Measurements from ENCODE around the gene UBQLN4.
A peak's percentile ranks its signal among the peaks of the same experiment; 100 is the strongest.

The UBQLN4 gene

DNA sequence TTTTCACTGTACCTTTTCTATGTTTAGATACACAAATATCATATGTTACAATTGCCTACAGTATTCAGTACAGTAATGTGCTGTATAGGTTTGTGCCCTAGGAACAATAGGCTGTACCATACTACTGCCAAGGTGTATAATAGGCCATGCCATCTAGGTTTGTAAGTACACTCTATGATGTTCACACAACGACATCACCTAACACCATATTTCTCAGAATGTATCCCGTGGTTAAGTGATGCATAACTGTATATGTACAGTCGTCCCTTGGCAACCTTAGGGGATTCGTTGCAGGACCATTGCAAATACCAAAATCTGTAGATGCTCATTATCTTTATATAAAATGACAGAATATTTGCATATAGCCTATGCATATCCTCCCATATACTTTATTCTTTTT, 27.0 kb downstream of the UBQLN4 start:
- no peak overlapping the region for H3K4me3 ChIP-seq (replicated peaks; ENCODE audit: low read depth, low read length)
- DNase-seq (ENCODE audit: low read depth): no peak

DNA sequence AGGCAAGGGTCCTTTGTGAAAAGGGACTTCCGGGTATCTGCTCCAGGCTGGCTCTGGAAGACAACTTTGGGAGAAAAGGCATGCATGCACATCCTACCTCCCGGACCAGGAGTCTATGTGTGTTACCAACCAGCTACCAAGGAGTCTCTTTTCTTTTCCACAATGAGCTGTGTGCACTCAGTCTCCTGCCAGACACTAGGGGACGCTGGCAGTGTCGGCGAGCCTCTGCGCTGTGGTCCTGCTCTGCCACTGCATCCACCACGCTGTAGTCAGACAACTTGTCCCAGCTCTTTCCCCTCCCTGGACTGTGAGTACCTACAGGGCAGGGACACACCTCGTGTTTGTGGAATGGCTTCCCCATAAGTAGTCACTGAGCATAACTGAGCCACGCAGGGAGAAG, 27.7 kb downstream of the UBQLN4 start:
- H3K4me3 ChIP-seq (replicated peaks; ENCODE audit: low read depth, low read length): no peak overlapping the region
- TF ChIP-seq, protein P1, sequence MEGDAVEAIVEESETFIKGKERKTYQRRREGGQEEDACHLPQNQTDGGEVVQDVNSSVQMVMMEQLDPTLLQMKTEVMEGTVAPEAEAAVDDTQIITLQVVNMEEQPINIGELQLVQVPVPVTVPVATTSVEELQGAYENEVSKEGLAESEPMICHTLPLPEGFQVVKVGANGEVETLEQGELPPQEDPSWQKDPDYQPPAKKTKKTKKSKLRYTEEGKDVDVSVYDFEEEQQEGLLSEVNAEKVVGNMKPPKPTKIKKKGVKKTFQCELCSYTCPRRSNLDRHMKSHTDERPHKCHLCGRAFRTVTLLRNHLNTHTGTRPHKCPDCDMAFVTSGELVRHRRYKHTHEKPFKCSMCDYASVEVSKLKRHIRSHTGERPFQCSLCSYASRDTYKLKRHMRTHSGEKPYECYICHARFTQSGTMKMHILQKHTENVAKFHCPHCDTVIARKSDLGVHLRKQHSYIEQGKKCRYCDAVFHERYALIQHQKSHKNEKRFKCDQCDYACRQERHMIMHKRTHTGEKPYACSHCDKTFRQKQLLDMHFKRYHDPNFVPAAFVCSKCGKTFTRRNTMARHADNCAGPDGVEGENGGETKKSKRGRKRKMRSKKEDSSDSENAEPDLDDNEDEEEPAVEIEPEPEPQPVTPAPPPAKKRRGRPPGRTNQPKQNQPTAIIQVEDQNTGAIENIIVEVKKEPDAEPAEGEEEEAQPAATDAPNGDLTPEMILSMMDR (IDR thresholded peaks at IDR 0.05; ENCODE audit: low read length, missing control alignments): peak; percentile 84
- peak; percentile 57 for DNase-seq (ENCODE audit: low read depth)

More for the DNA sequence above, 27.0 kb downstream of the UBQLN4 start:
- TF ChIP-seq, protein P1 (IDR thresholded peaks at IDR 0.05; ENCODE audit: low read length, missing control alignments): no peak

DNA sequence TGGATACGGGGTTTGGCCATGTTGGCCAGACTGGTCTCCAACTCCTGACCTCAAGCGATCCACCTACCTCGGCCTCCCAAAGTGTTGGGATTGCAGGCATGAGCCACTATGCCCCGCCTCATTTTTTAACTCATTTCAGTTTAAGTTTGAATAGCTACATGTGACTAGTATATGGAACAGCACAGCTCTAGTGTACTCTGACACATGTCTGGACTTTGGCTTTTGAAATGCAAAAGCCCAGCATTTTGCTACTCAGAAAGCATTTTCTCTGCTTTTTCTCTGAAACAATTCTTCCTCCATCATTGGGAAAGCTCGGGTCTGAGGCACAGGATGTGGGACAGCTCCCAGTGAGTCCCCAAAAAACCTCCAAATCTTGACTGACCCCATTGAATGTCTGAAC, 28.8 kb downstream of the UBQLN4 start:
- no peak overlapping the region for H3K4me3 ChIP-seq (replicated peaks; ENCODE audit: low read depth, low read length)
- DNase-seq (ENCODE audit: low read depth): no peak
- TF ChIP-seq, protein P1 (IDR thresholded peaks at IDR 0.05; ENCODE audit: low read length, missing control alignments): no peak

DNA sequence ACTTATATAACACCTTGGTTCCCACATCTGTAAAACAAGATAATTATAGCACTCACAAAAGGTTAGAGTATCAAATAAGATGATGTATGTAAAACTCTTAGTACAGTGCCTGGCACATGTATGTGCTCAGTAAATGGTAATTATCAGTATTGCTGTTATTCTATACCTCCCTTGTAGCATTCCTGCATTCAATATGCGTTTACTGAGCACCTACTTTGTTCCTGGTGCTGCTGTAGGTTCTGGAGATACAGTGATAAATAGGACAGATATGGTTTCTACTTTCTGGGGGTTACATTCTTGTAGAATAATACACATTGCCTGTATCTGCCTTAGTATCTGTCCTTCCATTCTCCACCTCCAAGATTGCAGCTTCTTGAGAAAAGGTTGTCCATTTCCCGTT, 31.6 kb downstream of the UBQLN4 start:
- DNase-seq (ENCODE audit: low read depth): no peak
- TF ChIP-seq, protein P1 (IDR thresholded peaks at IDR 0.05; ENCODE audit: low read length, missing control alignments): no peak
- H3K4me3 ChIP-seq (replicated peaks; ENCODE audit: low read depth, low read length): no peak overlapping the region

DNA sequence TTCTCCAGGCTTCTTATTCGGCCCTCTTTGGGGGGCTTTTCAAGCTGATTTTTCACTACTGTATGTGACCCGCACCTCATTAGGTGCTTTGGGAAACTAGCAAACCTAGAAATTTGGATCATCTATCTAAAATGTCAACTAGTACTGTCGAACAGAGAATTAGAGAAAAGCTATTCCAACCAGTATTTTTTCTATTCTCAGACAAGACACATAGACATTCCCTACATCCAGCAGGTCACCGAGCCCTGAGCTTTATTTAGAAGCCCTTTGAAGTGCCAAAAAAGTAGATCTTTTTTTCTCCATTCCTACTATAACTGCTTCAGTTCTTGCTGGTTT, 32.5 kb downstream of the UBQLN4 start:
- peak overlapping the region; percentile 70 for H3K4me3 ChIP-seq (replicated peaks; ENCODE audit: low read depth, low read length)
- TF ChIP-seq, protein P1 (IDR thresholded peaks at IDR 0.05; ENCODE audit: low read length, missing control alignments): no peak
- no peak for DNase-seq (ENCODE audit: low read depth)

DNA sequence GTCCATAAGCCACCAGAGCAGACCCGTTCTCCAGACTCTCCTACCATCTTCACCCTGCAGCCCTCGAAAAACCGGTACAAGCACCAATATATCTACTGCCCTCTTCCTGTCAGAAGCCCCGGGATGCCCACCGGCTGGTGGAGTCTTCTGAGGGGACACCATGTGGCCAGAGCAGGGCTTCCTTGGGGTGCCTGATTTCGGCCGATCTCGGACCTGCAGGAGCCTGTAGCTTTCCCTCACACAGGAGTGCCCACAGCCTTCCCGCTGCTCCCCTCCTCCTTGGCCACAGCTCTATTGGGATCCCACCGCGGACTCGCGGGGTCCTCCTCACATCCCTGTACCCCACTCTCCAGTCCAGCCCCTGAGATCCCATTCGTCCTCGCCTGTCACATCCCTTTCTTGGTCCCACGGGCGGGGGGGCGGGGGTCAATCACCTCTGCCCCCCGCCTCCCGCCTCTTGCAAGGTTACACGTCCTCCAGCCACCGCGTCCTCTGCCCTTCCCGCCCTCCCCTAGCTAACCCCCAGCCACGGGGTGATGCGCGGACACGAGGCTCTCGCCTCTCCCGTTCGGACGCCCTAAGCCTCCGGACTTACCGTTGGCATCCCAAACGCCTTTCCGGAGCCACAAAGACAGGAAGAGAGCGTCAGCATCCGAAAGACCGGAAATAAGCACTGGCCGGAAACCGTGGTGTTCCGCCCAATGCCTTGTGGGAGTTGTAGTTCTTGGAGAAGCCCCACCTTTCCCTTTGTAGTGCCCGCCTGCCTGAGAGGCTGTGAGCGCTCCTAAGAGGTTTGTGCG, 33.1 kb downstream of the UBQLN4 start, which contains the start of gene SSR2:
Gene SSR2 (minus strand): TSS at position 659 of the 800 bp plus-strand sequence. CDS start 784 bp downstream, outside the sequence.
- TF ChIP-seq, protein P1 (IDR thresholded peaks at IDR 0.05; ENCODE audit: low read length, missing control alignments): no peak
- DNase-seq (ENCODE audit: low read depth): peak; percentile 94
- H3K4me3 ChIP-seq (replicated peaks; ENCODE audit: low read depth, low read length): peak within 1 kb of the TSS; percentile 70

DNA sequence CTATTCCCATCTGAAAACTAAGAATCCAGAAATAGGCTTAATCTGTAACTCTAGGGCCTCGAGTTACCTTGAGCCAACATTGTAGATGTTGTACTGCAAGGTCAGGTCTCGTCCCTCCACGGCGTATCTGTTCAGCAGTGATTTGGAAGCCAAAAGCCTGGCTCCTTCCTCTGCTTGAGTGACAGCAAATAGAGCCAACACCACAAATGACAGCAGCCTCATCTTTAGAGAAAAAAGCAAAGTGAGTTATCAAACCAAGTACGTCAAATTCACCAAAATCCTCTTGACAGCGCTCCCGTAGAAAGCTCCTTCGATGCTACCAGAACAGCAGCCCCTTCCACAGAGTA, 33.7 kb downstream of the UBQLN4 start:
- TF ChIP-seq, protein P1 (IDR thresholded peaks at IDR 0.05; ENCODE audit: low read length, missing control alignments): no peak
- peak overlapping the region; percentile 70 for H3K4me3 ChIP-seq (replicated peaks; ENCODE audit: low read depth, low read length)
- DNase-seq (ENCODE audit: low read depth): no peak
